NCI-H82 treated with DMSO at 0.1 percent for 48 hours (cell line): ENCODE data around the gene ESYT3.
A peak's percentile ranks its signal among the peaks of the same experiment; 100 is the strongest.

Experiments
- DNase-seq: peaks from one replicate; lab custom pipeline; 2025; ENCODE audit not compliant: unreplicated experiment; lab: John Stamatoyannopoulos, UW

The ESYT3 gene, protein sequence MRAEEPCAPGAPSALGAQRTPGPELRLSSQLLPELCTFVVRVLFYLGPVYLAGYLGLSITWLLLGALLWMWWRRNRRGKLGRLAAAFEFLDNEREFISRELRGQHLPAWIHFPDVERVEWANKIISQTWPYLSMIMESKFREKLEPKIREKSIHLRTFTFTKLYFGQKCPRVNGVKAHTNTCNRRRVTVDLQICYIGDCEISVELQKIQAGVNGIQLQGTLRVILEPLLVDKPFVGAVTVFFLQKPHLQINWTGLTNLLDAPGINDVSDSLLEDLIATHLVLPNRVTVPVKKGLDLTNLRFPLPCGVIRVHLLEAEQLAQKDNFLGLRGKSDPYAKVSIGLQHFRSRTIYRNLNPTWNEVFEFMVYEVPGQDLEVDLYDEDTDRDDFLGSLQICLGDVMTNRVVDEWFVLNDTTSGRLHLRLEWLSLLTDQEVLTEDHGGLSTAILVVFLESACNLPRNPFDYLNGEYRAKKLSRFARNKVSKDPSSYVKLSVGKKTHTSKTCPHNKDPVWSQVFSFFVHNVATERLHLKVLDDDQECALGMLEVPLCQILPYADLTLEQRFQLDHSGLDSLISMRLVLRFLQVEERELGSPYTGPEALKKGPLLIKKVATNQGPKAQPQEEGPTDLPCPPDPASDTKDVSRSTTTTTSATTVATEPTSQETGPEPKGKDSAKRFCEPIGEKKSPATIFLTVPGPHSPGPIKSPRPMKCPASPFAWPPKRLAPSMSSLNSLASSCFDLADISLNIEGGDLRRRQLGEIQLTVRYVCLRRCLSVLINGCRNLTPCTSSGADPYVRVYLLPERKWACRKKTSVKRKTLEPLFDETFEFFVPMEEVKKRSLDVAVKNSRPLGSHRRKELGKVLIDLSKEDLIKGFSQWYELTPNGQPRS

DNA sequence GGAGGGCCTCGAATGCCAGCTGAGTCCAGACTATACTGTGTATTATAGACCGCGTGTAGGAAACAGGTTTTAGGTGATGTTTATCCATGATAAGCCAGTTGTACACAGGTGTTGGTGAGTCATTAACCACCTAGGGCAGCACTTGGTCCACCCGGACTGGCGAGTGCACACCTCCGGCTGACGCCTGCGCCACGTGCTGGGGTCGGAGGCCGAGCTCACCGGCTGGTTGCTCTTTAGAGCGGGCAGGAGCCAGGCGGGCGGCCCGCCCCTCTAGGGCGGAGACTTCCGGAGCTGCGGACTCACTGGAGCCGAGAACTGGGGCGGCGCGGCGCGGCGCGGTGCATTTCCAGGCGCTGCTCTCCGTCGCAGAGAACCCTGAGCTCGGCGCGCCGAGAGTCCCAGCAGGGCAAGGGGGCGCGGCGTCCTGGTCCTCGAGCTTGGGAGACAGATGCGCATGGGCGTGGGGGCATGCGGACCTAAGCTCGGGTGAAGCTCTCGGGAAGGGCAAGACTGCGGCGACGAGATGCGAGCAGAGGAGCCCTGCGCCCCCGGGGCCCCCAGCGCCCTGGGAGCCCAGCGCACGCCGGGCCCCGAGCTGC is at the start of gene ESYT3:
Gene ESYT3 (plus strand): TSS at position 341 of the 599 bp plus-strand sequence. CDS start 183 bp downstream, at position 524.
- DNase-seq = peak; percentile 13

DNA sequence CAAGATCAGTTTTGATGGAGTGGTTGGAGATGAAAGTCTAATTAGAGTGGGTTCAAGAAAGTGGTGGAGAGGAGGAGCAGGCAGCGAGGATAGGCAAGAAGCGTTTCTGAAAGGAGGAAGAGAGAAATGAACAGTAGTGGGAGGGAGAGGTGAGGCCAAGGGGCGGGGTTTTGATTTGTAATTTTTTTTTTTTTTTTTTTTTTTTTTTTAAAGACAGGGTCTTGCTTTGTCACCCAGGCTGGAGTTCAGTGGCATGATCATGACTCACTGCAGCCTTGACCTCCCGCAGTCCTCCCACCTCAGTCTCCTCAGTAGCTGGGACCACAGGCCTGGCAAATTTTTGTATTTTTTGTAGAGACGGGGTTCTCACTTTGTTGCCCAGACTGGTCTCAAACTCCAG is 49.4 kb upstream of the ESYT3 start:
- DNase-seq = no peak

DNA sequence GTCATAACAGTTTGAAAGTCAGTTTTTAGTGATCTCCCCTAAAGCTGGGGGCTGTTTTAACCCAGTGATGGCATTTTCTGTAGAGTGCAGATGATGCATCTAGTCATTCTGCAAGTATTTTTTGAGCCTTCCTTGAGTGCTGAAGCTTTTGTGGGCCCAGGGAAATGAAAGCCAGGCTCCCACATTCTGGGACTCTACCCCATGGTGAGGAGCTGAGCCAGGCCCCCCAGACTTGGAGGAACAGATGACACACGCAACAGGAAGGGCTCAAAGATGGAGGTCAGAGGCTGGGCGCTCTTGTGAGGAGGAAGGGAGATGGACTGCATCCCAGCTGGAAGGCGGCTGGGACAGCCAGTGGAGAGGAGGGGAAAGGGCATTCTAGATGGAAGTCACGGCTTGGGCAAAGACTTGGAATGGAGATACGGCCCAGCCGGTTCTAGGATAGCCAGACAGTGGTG is 45.2 kb upstream of the ESYT3 start:
- no peak for DNase-seq

DNA sequence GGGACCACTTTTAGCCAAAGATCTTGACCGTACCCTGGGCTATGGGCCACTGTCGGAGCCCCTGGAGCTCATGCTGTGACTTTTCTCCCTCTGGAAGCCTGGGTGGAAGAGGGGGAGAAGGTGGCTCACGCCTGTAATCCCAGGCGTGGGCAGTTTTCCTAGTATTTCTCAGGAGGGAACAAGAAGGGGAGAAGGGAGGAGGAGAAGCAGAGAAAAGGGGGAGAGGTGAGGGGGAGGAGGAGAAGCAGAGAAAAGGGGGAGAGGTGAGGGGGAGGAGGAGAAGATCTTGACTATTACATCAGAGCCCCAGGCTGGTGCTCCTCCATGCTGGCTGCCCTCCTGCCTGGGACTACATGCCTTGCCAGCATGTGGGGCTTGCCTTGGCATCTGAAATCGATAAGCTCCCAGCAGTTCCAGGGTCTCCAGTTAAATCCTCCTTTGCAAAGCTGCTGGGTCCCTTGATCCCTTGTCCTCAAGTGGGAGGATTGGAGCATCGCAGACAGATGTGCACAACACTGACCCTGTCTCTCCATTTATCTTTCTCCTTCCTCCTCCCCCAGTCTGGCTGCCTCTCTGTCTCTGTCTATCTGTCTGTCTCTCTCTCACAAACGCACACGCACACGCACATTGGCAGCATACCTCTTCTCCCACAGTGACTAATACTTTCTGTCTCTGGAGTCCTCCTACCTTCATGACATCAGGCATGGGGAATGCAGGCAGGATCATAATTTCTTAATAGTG is 44.4 kb upstream of the ESYT3 start:
- no peak for DNase-seq

DNA sequence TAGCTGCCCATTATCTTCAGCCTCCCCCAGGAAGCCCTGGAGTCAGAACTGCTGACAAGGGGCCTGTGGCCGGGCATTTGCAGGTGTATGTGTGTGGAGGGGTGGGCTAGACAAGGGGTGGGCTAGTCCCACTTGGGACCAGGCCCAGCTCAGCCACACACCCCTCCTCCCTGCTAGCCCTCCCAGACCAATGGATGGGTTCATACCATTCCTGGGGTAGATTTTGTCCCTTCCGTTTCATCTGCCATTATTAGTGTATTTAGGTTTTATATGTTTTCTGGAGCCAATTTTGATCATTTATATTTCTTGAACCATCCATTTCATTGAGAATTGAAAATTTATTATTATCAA is 43.9 kb upstream of the ESYT3 start:
- no peak for DNase-seq

DNA sequence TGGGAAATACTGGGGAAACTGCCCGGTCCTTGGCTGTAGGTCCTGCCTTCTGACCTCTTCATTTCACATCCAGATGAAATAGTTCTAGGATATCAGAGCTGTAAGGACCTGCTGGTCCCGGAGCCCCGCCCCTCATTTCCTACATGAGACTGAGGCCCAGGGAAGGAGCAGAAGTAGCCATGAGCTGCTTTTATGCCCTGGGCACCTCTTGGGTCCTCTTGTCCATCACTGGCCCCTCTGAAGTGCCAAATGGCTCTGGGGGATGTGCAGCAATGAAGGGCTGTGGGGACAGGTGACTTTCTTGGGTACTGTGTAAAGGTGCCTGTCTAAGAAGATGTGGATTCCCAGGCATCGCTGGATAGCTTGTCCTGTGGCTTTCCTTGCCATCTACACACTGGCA is 40.3 kb upstream of the ESYT3 start:
- no peak for DNase-seq

DNA sequence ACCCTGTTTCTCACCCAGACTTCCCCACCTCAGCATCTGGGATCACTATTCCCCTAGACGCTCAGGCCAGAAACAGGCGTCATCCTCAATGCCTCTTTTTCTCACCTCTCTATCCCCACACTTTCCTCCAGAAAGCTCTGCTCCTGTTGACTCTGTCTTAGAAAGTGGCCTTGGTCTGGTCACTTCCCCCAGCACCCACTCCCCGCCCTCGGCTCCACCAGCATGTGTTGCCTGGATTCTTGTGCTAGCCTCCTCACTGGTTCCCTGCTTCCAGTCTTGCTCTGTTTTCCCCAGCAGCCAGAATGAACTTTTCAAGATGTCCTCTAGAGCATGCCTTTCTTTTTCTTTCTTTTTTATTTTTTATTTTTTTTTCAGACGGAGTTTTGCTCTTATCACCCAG is 39.7 kb upstream of the ESYT3 start:
- DNase-seq = no peak

DNA sequence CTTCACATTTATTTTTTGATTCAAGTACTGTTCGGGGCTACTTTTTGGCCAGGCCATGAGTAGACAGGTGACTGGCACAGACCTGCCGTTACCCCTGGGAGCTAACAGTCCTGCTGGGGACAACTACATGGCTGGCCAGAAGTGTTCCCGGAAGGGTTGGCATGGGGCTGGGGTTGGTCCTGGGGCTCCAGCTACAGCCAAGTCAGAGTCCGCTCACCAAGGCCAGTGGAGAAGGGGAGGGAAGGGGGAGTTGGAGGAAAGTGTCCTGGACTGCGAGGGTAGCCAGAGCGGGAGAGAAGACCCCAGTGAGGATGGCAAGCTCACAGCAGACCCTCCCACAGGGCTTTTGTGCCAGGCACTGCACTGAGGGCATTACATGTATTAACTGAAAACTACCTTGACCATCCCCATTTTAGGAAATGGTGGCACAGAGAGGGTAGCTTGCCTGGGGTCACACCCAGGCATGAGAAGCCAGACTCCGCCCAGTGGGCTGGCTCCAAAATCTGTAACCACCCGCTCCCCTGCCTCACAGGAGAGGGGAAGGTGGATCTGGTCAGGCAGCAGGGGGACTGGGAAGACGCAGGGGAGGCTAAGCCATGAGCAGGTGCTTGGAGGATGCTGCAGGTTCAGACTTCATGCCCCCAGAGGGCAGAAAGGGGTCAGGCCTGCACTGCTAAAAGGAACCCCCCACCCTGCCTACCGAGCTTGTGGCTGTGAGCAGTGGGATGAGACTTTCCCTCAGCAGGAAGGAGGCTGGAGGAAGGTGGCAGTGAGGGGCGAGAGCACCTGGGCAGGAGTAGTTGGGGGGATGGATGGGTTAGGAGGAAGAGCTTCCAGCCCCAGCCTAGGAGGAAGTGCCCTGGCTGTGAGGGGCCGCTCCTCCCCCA is 38.3 kb upstream of the ESYT3 start:
- DNase-seq = no peak

DNA sequence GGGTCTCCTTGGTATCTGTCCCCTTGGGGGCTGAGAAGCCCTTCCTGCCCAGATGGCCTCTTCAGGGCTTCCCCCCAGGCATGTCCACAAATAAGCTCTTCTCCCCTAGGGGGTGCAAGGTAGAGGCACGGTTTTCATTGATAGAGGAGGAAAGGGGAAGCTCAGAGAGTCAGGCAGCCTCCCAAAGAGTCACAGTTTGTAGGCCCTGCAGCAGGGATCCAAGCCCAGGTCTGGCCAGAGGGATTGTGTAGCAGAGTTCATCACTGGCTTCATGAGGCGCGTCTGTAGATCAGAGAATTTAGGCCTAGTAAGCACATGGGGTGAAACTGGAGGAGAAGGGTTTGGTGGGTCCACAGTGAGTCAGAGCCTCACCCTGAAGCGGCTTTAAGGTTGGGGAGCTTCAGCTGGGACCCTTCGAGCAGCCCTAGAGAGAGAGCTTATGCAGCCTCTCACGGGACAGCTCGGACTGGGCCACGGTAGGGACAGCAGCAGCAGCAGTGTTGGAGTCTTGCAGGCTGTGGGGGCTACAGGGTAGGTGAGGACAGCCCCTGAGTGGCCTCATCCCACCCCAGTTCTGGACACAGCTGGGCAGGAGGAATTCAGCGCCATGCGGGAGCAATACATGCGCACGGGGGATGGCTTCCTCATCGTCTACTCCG is 37.5 kb upstream of the ESYT3 start:
- DNase-seq = no peak

DNA sequence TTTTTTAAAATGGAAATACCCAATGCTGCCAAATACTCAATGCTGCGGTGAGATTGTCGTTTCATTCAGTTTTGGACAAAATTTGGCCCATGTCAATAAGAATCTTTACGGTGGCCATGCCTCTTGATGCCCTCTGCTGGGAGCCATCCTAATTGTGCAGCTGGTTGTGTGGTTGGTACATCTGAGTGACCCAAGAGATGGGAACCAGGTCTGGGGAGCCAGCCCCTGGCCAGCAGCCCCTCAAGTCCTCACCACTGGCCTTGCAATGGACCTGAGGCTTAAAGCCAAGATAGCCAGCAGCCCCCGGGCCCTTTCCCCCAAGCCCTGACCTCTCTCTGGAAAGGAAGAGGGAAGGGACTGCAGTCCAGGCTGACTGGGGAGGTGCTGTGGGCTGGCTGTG is 36.4 kb upstream of the ESYT3 start:
- no peak for DNase-seq

DNA sequence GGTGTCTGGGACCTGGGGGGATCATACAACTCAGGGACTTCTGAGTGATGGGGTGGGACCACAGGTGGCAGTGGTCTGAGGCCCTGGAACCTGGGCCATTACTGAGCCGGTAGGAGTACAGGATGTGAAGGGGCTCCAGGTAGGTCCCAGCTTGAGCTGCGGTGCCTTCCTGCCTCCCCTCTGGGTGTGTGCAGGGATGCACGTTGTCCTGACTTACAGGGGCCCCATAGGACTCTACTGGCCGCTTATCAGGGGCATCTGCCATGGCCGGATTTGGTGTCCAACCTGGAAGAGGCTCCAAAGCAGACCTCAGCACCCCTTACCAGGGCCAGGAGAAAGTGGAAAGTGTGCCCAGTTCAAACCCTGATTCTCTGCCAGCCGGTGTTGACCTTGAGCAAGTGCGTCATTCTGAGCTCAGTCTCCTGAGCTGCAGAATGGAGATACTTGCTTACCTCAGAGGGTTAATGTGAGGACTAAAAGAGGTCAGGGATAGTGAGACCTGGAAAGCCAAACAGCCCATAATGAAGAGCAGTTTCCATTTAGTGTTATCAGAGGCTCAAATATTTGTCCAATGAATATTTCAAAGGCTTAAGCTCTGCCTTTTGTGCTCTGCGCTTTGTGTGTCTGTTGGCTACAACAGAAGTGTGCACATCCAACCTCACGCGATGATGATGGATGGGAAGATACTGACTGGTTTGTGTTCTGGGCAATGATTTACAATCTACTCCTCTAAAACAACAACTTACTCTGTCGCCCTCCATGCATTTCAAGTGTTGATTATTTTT is 35.4 kb upstream of the ESYT3 start:
- DNase-seq = no peak

DNA sequence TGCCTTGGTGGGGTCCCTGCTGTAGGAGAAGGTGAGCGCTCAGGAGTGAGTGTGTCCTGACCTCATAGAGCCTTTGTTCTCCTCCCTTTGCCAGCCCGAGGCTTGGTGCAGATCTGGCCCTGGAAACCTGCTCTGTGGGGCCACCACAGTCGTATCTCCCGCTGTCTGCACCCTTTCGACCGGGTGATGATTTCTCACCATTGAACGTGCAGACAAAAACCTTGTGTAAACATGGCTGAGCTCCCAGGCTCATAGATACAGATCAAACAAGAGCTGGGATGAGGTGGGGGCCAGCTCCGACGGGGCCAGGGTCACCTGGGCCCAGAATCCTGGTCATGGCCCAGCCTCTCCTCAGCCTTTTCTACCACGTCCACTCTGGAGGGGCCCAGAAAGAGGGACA is 34.6 kb upstream of the ESYT3 start:
- DNase-seq = no peak

DNA sequence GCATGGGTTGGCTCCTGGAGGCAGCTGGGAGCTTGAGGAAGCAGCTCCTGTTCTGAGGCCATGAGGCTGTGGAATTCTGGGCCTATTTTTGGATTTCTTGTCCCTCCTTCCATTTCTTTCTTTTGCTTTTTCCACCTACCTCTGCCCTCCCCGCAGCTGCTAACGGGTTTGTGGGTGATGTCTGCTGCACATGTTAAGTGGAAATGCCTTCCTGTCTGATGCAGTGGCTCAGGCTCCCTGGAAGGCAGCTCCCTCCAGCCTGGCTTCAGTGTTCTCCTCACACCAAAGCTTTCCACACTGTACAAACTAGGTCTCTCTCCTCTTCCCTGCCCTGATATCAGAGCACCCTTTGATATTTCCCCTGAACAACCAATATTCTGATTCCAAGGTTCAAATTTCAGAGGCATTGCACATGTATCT is 33.8 kb upstream of the ESYT3 start:
- no peak for DNase-seq

DNA sequence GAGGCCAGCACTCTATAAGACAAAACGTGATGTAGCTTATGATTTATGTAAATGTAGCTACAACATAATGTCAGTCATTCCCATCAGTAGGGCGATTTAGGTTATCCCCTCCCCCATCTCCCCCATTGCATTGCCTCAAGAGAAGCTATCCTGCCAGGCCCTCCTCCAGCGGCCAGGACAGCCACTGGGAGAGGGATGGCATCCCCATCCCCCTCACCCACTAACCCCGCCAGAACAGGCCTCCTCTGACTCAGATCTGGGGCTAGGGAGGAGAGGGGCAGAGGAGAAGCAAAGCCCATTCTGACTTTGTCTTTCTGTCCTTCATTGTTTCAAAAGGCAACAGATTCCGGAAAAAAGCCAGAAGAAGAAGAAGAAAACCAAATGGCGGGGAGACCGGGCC is 32.6 kb upstream of the ESYT3 start:
- DNase-seq = no peak

DNA sequence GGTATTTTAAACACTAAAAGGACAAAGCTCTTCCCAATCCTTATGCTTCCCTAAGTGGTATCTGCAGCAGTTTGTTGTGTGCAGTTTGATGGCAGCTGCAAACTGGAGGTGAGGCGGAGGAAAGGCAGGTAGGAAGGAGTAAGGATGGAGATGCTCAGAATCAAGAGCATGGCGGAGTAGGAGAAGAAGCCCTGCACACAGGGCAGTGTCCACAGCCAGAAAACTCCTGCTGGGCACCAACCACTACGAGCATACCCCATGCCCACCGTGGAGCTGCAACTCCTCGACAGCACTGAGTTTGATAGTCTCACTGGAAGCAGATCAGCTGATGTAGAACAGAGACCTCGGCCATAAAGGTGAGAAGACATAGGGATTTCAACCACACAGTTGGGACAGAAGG is 30.3 kb upstream of the ESYT3 start:
- DNase-seq = no peak

DNA sequence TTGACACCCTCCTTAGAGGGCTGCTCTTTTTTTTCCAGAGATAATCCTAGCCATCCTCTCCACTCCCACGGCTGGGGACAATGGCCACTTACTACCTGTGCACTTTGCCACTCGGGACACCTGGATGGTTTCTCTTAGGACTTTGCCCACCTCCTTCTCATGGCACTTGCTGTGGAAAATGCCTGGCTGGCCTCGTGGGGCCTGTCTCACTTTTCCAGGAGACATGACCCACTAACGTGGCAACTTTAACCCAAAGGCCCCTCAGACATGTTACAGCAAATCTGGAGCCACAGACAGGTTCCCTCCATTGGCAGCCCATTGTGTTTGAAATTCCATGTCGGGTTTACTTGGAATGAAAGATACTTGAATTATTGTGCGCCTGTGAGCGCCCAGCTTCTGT is 29.4 kb upstream of the ESYT3 start:
- DNase-seq = no peak

DNA sequence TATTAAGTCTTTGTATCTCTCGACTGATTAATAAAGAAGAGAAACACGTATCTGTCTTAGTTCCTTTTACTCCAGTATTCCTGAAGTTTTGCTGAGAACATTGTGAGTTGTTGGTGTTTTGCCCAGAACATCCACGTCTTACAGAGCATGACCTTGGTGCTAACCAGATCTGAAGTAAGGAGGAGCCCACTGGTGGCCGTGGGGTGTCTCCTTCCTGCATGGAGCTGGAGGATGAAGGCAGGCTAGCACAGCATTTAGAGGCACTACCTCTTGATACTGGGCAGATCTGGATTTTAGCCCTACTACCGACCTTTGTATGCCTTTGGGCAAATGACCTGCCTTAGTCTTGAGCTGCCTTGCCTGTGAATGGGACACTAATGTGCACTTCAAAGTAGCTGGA is 28.9 kb upstream of the ESYT3 start:
- DNase-seq = no peak

DNA sequence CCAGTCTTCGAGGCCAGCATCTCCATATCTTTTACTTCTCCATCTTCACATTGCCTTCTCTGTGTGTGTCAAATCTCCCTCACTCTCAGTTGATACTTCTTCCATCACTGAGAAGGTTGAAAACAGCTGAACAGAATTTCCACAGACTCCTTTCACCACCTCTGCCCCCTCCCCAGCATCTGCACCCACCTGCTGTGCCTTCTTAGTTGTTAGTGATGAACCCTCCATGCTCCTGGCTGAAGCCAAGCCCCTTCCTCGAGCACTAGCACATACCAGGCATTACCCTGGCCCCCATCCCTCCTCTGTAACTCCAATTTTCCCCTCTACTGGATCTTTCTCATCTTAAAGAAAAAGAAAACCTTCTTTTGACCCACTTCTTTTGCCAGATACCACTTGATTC is 27.8 kb upstream of the ESYT3 start:
- no peak for DNase-seq
